Psoas muscle (tissue), 8 donors: ENCODE measurements around the gene EBF3. TPM values are rescaled to one million over a fixed set of nuclear protein-coding genes. Genes with fewer than 3 reads are reported as not detected.

Source experiments
- ATAC-seq, 4 donors: fragments of 200-7000 bp; cut with Tn5 transposase; one replicate each; pipeline ENCODE4 v1.9.1; 2020; ENCODE audit warnings: moderate library complexity in 3 of 4, mild to moderate bottlenecking in 2 of 4
- DNase-seq, 2 donors: peaks; one replicate each; pipeline ENCODE4 v3.0.0-alpha.2; 2020
- H3K27ac ChIP-seq: fragments of 200-600 bp; one replicate; pipeline ENCODE4 v1.8.0; 2022
- H3K27me3 ChIP-seq, 3 donors: fragments of 200-600 bp in 1 of 3; one replicate each; pipeline versions ENCODE4 v1.6.1 to v1.8.0; 2013 to 2022; ENCODE audit warnings: low read length in 2 of 3, mild to moderate bottlenecking in 2 of 3, moderate library complexity in 1 of 3; ENCODE audit not compliant: insufficient read depth in 3 of 3
- H3K36me3 ChIP-seq, 2 donors: fragments of 200-600 bp in 1 of 2; one replicate each; pipeline versions ENCODE4 v1.6.1 to v1.8.0; 2013 to 2022; ENCODE audit warnings: low read depth in 1 of 2, mild to moderate bottlenecking in 1 of 2, moderate library complexity in 1 of 2; ENCODE audit not compliant: insufficient read depth in 1 of 2
- H3K4me1 ChIP-seq: fragments of 200-600 bp; one replicate; pipeline ENCODE4 v1.8.0; 2022
- H3K4me3 ChIP-seq: fragments of 200-600 bp; one replicate; pipeline ENCODE4 v1.8.0; 2022; ENCODE audit warnings: mild to moderate bottlenecking
- H3K9me3 ChIP-seq: fragments of 200-600 bp; one replicate; pipeline ENCODE4 v1.8.0; 2022
- WGBS, 3 donors: extraction: QIAGEN DNeasy Blood & Tissue Kit; methylation state at CpG; one replicate each; pipeline versions ENCODE4 v1.1.6 to v1.1.7; 2013; 5-methylcytosine and 5-hydroxymethylcytosine counted together
- intact Hi-C, 2 donors: fragments of 100-400 bp; cut with DNase I; formaldehyde crosslinking; loops; one replicate each; pipeline versions ENCODE4 v1.11.0 to v1.14.2; 2022
- polyA plus RNA-seq, 3 donors: library from polyadenylated mRNA; stranded (reverse); fragments of 200-250 nt; gene quantifications; one replicate each; pipeline ENCODE4 v1.2.3, GENCODE V29; 2013
- total RNA-seq, 4 donors: library from RNA; stranded (reverse); fragmentation: NEBNext Ultra II Directional in 2 of 4; extraction: Animal tissue kit (Norgen Biotek cat#: 25700) in 2 of 4; gene quantifications; one replicate each; pipeline versions ENCODE4 v1.2.1 to v1.2.4, GENCODE V29; 2021 to 2023
- TF ChIP-seq, protein P1 (sequence below): fragments of 200-600 bp; IDR thresholded peaks from one replicate; pipeline ENCODE4 v1.8.0; 2022; ENCODE audit warnings: antibody characterized with exemption
- donor health status: healthy with polysubstance abuse.
- donor health status: DM: no; HTN: no; CAD: no; lungs with moderate emphysema.
- donor health status: Bipolar disorder and iron deficiency.
- donor health status: healthy.
- donor health status: DM: yes; HTN: yes; CAD: no.
- donor health status: DM: no; HTN: no; CAD: no.
- donor health status: DM: no; HTN: no; CAD: no.
- donor health status: DM: yes; HTN: yes; CAD: no.

Gene EBF3
- total and polyA plus RNA-seq, 7 donors, result 3.2 to 10.1 (median 5.2) TPM

DNA sequence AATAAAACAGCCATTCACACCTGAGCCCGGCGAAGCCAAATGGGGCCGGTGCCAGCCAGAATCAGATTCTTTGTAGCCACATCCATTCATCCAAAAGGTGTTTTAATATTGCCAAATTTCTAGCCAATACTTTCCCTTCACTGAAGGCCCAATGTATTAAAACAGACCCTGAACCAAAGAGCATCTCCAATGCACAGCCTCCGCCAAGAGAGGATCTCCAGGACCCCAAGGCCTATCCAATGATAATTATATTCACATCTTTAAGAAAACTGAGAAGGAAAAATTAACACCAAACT, 12.2 kb downstream of the EBF3 start:
- Histone ChIP-seq H3K9me3 (no peaks in the 10 kb centered on the region), H3K36me3 (no peaks in the 10 kb centered on the region), H3K27ac (peak overlapping the region; percentile 94), H3K27me3 (peaks cover 0 to 4% (median 0%) of the 10 kb centered on the region in 3 donors), H3K4me1 (peaks cover 75% of the 10 kb centered on the region), H3K4me3 (no peak overlapping the region)
- intact Hi-C loops, result no loop called here
- TF ChIP-seq, protein P1, sequence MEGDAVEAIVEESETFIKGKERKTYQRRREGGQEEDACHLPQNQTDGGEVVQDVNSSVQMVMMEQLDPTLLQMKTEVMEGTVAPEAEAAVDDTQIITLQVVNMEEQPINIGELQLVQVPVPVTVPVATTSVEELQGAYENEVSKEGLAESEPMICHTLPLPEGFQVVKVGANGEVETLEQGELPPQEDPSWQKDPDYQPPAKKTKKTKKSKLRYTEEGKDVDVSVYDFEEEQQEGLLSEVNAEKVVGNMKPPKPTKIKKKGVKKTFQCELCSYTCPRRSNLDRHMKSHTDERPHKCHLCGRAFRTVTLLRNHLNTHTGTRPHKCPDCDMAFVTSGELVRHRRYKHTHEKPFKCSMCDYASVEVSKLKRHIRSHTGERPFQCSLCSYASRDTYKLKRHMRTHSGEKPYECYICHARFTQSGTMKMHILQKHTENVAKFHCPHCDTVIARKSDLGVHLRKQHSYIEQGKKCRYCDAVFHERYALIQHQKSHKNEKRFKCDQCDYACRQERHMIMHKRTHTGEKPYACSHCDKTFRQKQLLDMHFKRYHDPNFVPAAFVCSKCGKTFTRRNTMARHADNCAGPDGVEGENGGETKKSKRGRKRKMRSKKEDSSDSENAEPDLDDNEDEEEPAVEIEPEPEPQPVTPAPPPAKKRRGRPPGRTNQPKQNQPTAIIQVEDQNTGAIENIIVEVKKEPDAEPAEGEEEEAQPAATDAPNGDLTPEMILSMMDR, result no peak
- ATAC-seq, result no peak
- no peak for DNase-seq
- 69 to 84% (median 77%) methylated on average over 4 of the region's 4 CpGs for WGBS, 3 donors

DNA sequence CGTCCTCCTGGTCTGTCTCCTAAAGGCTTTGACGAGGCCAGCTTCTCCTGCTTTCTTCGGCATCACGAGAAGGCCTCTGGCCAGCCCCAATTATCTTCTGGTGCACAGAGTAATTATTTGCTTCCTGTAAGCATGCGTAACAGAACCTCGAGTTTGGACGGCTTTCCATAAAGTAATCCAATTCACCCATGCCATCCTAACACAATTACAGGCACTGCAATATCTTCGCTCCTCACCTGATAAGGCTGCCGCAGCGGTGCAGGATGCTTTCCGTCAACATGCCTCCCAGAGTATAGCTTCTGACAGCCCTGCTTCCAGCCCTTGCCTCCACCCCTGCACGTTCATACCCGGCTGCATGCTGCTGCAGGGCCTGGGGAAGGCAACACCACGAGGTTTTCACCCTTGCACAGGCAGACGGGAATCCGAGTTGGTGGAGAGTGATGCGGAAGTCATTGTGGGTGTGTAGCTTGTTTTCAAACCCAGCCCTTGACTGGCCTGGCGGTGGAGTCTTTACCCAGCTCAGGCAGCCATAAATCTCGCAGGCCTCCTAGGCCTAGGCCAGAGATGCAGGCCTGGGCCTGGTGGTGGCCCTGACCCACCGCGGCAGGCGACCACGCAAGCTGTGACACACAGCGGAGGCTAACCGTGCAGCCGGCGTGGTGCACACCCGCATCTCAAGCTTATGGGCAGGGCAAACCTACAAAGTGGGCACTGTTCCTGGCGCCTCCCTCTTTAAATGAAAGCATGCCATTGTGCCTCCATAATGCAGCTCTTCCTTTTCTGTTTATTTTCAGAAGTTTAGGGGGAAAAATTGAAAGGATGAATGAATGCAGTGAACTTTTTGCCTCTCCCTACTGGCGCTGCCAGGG, 12.7 kb downstream of the EBF3 start:
- 46 to 65% (median 57%) methylated on average over 30 of the region's 30 CpGs for WGBS, 3 donors

DNA sequence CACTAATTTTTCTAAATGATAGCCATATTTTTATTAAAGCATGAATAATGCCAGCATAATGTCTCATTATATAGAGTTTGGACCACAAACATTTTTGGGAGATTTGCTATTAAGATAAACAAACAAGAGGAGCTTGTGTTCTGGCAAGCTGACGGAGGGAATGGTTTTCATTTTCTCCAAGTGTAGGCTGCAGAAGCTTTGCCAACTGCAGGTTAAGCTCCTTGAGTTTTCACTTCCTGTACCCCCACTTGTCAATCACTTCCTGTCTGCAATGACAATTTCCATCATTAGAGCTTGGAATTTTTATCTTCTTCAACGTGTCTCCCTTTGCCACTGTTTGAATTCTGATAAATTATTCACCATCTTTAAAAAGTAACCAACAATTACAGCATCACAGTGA, 13.4 kb downstream of the EBF3 start:
- peak overlapping the region; percentile 11 for H3K4me3 ChIP-seq
- DNase-seq (no peak), ATAC-seq (no peak)
- intact Hi-C loops, result no loop called here
- TF ChIP-seq, protein P1, result no peak
- WGBS, 3 donors, result 23 to 57% (median 38%) methylated on average over 2 of the region's 2 CpGs
- H3K4me1 ChIP-seq, result peaks cover 74% of the 10 kb centered on the region
- H3K27ac ChIP-seq, result peak overlapping the region; percentile 94
- no peaks in the 10 kb centered on the region for H3K9me3 ChIP-seq
- H3K36me3 ChIP-seq, result no peaks in the 10 kb centered on the region
- no peaks in the 10 kb centered on the region for H3K27me3 ChIP-seq

More for the DNA sequence above, 12.7 kb downstream of the EBF3 start:
- TF ChIP-seq, protein P1, result no peak
- peaks cover 0 to 4% (median 0%) of the 10 kb centered on the region in 3 donors for H3K27me3 ChIP-seq
- ATAC-seq, result no peak
- peak overlapping the region; percentile 94 for H3K27ac ChIP-seq
- intact Hi-C loops, result no loop called here
- peak overlapping the region; percentile 11 for H3K4me3 ChIP-seq
- peaks cover 73% of the 10 kb centered on the region for H3K4me1 ChIP-seq
- no peaks in the 10 kb centered on the region for H3K9me3 ChIP-seq
- no peak for DNase-seq
- no peaks in the 10 kb centered on the region for H3K36me3 ChIP-seq

DNA sequence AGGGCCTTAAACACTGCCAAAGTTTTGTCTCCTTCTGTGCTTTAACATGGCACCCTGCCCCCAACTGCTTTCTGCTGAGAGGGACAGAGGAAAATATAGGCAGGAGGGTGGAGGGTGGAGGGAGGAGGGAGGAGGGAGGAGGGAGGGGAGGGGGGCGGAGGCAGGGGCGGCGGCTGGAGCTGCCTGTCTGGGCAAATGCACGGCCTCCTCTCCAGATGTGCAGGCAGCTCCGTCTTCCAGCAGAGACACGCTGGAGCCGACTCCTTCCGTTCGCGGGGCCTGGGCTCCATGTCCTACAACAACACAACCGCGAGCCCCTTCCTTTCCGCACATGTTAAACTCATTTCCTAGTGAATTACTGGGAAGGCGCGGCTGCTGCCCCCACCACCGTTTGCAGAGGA, 14.2 kb downstream of the EBF3 start:
- WGBS, 3 donors, result 11 to 41% (median 23%) methylated on average over 15 to 16 of the region's 16 CpGs
- DNase-seq, result peak; percentile 68 to 80
- no peaks in the 10 kb centered on the region for H3K36me3 ChIP-seq
- peak in 3 of 4 donors; percentile 28 to 41 (median 29) for ATAC-seq
- H3K27ac ChIP-seq, result peak overlapping the region; percentile 94
- intact Hi-C loops, result no loop called here
- TF ChIP-seq, protein P1, result no peak
- peaks cover 72% of the 10 kb centered on the region for H3K4me1 ChIP-seq
- H3K4me3 ChIP-seq, result peak overlapping the region; percentile 11
- H3K9me3 ChIP-seq, result no peaks in the 10 kb centered on the region
- no peaks in the 10 kb centered on the region for H3K27me3 ChIP-seq
